HG03469 (cell line): ENCODE results near the gene CEP57L1.
"Not testable (repeated sequence)": the region's sequence is repeated elsewhere in the genome, so short reads cannot be mapped to it uniquely, and the experiment has no call there.

Source experiments
- ATAC-seq: cut with Tn5 transposase; IDR thresholded peaks from one replicate; pipeline ENCODE4 v1.9.1; 2021; ENCODE audit warnings: mild to moderate bottlenecking, moderate library complexity, moderate number of reproducible peaks; ENCODE audit not compliant: unreplicated experiment

CEP57L1 gene

GRCh38 chr6:109073344-109074132 is 21.8 kb upstream of the CEP57L1 start:
- ATAC-seq: no peak

DNA sequence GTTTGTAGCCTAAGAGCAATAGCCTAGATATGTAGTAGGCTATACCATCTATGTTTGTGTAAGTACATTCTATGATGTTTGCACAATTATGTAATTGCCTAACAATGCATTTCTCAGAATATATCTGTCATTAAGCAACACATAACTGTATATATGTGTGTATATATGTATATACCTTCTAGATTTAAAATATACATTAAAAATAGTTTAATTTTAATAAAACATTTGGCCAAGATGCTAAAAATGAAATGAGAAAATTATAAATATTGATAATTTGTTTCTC is 21.2 kb upstream of the CEP57L1 start:
- ATAC-seq: no peak

GRCh38 chr6:109075934-109076333 is 19.4 kb upstream of the CEP57L1 start:
- ATAC-seq: no peak

DNA sequence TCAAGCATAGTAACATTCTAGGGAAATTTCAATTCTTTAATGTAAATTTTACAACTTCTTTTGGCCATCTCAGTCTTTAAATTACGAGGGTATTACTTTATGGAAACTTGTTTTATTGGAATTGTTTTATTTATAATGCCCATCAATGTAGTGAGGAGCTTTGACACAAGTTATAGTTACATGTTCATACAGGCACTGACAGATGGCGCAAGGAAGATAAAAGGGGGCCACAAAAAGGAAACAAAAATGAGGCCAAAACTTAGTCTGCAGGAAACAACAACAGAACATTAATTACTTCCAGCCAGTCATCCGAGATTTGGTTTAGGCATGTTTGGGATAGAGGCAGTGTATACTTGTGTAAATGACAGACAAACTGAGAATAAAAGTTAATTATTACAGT is 18.9 kb upstream of the CEP57L1 start:
- ATAC-seq: no peak

DNA sequence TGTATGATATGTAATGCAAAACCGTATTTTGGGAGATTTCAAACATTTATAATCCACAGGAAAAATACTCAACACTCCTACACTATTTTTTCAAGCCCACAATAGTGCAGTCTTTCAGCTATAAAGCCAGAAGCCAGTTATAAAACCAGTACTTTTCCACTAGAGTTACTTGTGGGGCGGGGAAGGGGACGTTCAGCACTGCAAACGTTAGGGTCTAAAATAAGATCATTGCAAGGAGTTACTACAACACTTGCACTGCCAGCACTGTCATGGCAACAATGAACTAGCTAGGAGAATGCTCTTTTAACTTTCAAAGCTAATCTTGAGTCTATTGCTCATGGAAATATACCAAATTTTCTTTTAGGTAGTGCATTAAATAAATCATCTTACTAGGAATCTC is 15.3 kb upstream of the CEP57L1 start:
- ATAC-seq: no peak

DNA sequence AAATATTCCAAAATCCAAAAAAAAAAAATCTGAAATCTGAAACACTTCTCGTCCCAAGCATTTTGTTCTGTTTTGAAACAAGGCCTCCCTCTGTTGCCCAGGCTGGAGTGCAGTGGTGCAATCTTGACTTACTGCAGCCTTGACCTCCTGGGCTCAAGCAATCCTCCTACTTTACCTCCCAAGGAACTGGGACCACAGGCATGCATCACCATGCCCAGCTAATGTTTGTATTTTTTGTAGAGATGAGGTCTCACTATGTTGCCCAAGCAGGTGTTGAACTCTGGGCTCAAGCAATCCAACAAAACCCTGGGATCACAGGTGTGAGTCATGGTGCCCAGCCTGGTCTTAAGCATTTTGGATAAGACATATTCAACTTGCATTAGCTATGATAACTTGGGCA is 14.3 kb upstream of the CEP57L1 start:
- no peak for ATAC-seq

DNA sequence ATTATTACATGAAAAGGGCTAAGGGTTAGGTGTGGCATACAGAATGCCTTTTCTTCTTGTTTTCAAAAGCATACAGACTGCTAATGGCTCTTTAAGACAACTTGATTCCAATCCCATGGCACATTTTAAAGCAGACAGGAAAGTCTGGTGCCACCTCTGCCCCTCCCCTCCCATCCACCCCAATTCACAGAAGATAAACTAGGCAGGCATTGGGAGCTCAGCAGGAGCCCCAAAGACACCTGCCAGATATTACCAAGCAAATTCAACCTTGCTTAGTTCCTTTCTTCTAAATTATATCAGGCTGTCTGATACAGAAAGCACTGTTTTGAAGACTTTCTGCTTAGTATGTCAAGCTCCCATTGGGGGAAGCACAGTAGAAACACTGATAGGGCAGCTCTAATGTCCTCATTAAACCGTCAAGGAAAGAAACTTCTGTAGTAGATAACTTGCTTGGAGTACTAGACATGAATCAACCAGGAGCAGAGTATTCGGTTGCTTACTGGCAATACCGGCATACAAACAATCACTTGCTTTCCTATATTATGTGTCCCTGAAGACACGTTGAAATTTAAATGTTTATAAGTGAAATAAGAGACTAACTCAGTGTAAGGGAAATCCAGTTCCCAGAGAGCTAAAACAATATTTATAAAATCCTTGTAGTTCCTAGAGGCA is 13.7 kb upstream of the CEP57L1 start:
- no peak for ATAC-seq

GRCh38 chr6:109082188-109082577 is 13.1 kb upstream of the CEP57L1 start:
- ATAC-seq: no peak

DNA sequence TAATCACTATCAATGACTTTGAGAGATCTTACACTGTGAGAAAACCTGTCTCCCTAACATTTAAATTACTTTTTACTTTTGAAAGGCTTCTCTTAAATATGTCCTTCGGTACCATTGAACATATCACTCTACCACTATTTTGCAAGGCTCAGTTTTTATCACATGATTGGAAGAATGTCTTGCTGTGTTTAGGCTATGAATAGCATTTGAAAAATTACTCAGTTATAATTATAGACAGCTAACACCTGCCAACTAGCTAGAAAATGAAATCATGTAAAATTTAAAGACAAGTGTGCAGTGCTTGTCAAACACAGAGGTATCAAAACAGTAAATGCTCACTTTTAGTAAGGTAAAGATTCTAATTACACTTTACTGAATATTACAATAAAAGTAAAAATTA is 11.7 kb upstream of the CEP57L1 start:
- no peak for ATAC-seq

GRCh38 chr6:109084146-109084545 is 11.2 kb upstream of the CEP57L1 start:
- not testable (repeated sequence) for ATAC-seq

DNA sequence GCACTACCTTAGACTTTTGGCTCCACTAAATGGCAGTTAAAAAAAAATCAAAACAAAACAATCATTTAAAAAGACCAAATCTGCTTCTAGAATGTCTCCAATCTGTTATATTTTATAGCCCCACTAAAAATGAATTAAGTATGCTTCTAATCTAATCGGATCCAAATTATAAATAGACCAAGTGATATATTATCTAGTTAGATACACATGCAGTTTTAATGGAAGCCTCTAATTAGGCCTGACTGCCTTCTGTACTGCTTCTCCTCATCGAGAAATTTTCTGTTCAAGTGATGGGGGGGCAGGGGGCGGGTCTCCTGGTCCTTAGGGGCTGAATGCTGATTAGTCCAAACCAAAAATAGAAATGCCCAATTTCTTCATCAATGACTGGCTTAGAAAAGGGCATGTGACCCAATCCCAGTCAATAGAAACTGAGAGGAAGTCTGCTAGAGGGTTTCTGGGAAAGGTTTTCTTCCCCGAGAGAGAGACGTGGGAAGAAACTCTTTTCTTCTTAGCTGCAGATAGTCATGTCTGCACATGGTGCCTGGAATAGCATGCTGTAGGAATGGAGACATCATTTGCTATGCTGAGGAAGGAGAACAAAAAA is 7.5 kb upstream of the CEP57L1 start:
- ATAC-seq: no peak

DNA sequence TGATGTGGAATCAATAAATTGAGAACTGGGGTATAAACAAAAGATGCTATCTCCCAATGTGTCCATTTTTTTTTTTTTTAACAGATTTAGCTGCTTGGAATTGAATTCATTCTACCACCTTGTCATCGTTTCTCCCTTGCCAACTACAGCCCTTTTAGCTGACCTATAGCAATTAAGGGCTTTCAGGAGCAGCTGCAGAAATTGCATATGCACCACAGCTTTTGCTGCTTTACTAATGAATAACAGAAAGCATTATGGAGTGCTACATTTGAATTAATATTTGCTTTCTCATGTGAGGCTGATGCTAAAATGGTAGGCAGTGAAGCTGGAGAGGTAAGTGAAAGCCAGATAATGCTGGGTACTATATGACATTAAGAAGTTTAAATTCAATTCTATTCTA is 6.3 kb upstream of the CEP57L1 start:
- ATAC-seq: no peak

DNA sequence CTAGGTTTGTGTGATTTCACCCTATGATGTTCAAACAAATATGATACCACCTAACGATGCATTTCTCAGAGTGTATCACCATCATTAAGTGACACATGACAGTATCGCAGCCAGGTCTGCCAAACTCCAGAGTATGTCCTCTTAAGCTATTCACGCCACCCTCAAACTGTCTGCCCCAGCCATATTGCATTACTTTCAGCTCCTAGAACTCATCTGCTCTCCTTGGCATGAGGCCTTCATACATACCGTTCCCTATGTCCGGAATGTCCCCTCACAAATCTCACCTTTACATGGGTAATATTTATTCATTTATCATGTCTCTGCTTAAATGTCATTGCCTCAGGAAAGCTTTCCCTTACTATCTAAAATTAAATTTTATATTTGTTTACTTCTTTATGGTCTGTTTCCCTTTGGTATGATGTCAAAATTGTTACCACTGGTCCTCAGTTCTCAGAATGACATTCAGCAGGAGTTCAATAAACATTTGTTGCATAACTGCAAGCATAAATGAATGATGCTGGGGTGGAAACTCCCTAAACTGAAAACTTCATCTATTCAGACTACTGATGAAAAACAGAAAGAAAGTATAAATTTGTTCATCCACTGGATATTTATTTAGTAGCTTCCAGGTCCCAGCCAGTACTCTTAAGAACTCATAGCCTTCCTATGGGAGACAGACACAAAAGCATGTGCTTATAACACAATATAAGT is 3.8 kb upstream of the CEP57L1 start:
- ATAC-seq: no peak

GRCh38 chr6:109092074-109092473 is 3.2 kb upstream of the CEP57L1 start:
- ATAC-seq: no peak

DNA sequence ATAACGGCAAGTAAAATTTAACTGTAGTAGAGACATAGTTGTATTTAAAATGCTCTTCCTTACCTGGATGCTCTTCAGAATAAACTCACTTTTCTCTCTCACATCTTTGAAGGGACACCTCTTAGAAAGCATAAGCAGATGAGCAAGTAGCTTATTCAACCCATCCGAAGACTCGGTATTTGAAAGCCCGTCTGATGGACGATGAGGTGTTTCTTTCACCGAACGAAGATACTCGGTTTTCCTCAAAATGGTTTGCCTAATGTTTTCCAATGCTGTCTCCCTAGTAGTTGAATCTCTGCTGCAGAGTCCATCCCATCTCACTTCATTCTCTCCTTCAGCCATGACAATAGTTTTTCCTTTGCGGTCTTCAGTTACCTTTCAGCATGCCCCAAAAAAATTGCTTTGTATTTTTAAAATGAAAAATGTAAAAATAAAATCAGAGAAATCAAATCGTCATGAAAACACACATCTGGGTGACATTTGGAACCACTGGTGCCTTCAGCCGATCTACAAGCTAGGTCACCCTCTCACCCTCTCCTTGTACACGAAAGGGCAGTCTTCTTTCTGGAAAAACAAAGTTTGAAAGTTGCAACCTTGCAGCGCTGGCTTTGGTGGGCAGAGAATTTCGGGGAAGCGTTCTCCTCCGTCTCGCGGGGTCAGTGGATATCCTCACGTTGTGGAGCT is 1.4 kb upstream of the CEP57L1 start:
- ATAC-seq: no peak

- peak; percentile 28 for ATAC-seq
Observed at GRCh38 chr6:109094416-109095035, 781 bp upstream of the CEP57L1 start, which contains the start of gene SESN1. Gene SESN1, minus strand, starts transcription at chr6:109094846. Its CDS starts 773 bp downstream, at chr6:109094073.

DNA sequence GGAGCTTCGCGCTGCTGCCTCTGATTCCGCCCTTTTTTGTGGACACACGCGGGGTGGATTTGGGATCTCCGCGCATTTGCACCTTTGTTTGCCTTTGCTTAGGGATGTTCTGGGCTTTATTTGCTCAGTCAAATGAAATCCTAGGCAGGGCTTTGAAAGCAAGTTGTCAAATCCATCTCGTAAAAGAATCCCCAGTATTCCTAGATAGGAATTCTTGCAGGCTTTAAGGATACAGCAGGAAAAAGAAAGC is 453 bp downstream of the CEP57L1 start:
- ATAC-seq: no peak

DNA sequence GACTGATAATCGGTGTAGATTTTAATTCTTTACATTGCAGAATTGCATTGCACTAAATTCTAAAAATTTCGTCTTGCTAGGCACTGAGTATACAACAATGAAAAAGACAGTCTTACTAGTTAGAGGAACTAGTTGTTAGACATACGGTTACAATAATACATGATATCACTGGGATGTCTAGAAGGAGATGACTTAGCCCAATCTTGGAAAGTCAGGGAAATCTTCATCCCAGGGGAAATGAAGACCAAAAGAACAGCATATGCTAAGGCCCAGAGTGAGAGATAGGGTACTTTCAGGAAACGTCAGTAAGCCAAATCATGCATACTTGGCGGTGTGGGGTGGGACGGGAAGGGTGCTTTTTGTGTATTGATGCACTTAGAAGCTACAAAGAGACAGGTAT is 901 bp downstream of the CEP57L1 start:
- no peak for ATAC-seq

GRCh38 chr6:109097661-109098060 is 2.4 kb downstream of the CEP57L1 start:
- ATAC-seq: no peak

DNA sequence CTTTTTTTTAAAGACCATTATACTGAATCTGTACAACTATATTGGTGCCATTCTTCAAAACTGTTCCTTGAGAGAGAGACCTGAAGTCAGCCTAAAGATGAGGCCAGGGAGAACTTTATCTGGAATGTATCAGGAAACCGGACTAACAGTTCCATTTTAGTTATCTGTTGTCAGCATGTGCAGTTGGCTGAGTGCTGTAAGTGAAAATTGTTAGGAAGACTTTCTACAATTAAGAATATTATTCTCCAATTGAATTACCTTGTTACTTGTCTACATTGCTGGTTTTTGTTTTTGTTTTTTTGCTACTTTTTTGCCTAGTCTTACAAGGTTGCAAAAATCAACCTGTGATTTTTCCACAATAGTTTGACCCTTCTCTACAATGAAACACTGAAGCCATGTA is 7.5 kb downstream of the CEP57L1 start:
- ATAC-seq: no peak

DNA sequence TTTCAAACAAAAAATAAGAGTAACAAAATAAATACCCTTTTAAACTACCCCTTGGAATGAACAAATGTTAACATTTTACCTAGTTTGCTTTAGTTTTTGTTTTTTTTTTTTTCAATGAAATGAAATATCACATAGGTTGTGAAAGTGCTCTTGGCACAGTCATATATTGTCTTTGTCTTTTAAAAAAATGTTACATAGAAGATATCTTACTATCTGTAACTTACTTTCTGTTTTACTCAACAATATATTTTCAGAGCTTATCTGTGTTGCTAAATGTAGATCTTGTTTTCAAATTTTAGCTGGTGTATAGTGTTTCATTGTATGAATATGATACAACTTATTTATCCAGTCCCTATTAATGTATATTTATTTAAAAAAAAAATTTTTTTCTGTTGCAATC is 8.6 kb downstream of the CEP57L1 start:
- ATAC-seq: no peak
